Measurements from ENCODE around the gene COX4I2. TPM values are rescaled to one million over a fixed set of nuclear protein-coding genes. Genes with fewer than 3 reads are reported as not detected.

The COX4I2 gene
- total RNA-seq, 1 experiment from 2014 or later = not detected

- H2AFZ ChIP-seq (ENCODE audit: low read length) = no peak overlapping the region
- H3K27me3 ChIP-seq (ENCODE audit: low read length) = no peaks in the 10 kb centered on the region
- no peaks in the 10 kb centered on the region for H4K20me1 ChIP-seq (ENCODE audit: insufficient read depth, low read depth, low read length)
- H3K4me1 ChIP-seq (ENCODE audit: low read length) = no peaks in the 10 kb centered on the region
- H3K9me3 ChIP-seq (ENCODE audit: low read length) = no peaks in the 10 kb centered on the region
- no peaks in the 10 kb centered on the region for H3K36me3 ChIP-seq (ENCODE audit: insufficient read depth, low read length)
- DNase-seq = no peak
- no peaks in the 10 kb centered on the region for H3K9me2 ChIP-seq (replicated peaks; ENCODE audit: insufficient read depth, low read length)
- H3K4me2 ChIP-seq (ENCODE audit: low read depth, low read length, poor library complexity, severe bottlenecking) = no peak overlapping the region
- H3K4me3 ChIP-seq (ENCODE audit: low read length) = no peak overlapping the region
- H3K27ac ChIP-seq (ENCODE audit: low read length) = no peak overlapping the region
- H3K9ac ChIP-seq (ENCODE audit: low read length) = no peak overlapping the region
- no peaks in the 10 kb centered on the region for H3K79me2 ChIP-seq (ENCODE audit: low read length)
These were observed 40.8 kb upstream of the COX4I2 start for GRCh38 chr20:31596831-31597480.

GRCh38 chr20:31597481-31597855 is 40.2 kb upstream of the COX4I2 start:
- H3K4me2 ChIP-seq (ENCODE audit: low read depth, low read length, poor library complexity, severe bottlenecking) = no peak overlapping the region
- H3K9me3 ChIP-seq (ENCODE audit: low read length) = no peaks in the 10 kb centered on the region
- H4K20me1 ChIP-seq (ENCODE audit: insufficient read depth, low read depth, low read length) = no peaks in the 10 kb centered on the region
- H3K79me2 ChIP-seq (ENCODE audit: low read length) = no peaks in the 10 kb centered on the region
- H3K9me2 ChIP-seq (replicated peaks; ENCODE audit: insufficient read depth, low read length) = no peaks in the 10 kb centered on the region
- H3K4me3 ChIP-seq (ENCODE audit: low read length) = no peak overlapping the region
- H3K27me3 ChIP-seq (ENCODE audit: low read length) = no peaks in the 10 kb centered on the region
- H3K27ac ChIP-seq (ENCODE audit: low read length) = no peak overlapping the region
- no peak overlapping the region for H2AFZ ChIP-seq (ENCODE audit: low read length)
- H3K9ac ChIP-seq (ENCODE audit: low read length) = no peak overlapping the region
- no peak for DNase-seq
- H3K4me1 ChIP-seq (ENCODE audit: low read length) = no peaks in the 10 kb centered on the region
- H3K36me3 ChIP-seq (ENCODE audit: insufficient read depth, low read length) = no peaks in the 10 kb centered on the region

GRCh38 chr20:31602431-31602778 is 35.3 kb upstream of the COX4I2 start:
- no peak overlapping the region for H3K27ac ChIP-seq (ENCODE audit: low read length)
- no peak overlapping the region for H2AFZ ChIP-seq (ENCODE audit: low read length)
- H3K36me3 ChIP-seq (ENCODE audit: insufficient read depth, low read length) = no peaks in the 10 kb centered on the region
- no peak overlapping the region for H3K4me3 ChIP-seq (ENCODE audit: low read length)
- H3K9me3 ChIP-seq (ENCODE audit: low read length) = no peaks in the 10 kb centered on the region
- H4K20me1 ChIP-seq (ENCODE audit: insufficient read depth, low read depth, low read length) = no peaks in the 10 kb centered on the region; the same call in 1 of the 2 replicates
- no peak for DNase-seq
- H3K27me3 ChIP-seq (ENCODE audit: low read length) = no peaks in the 10 kb centered on the region
- H3K9me2 ChIP-seq (replicated peaks; ENCODE audit: insufficient read depth, low read length) = no peaks in the 10 kb centered on the region
- peaks cover 19% of the 10 kb centered on the region for H3K4me1 ChIP-seq (ENCODE audit: low read length)
- H3K9ac ChIP-seq (ENCODE audit: low read length) = no peak overlapping the region
- no peak overlapping the region for H3K4me2 ChIP-seq (ENCODE audit: low read depth, low read length, poor library complexity, severe bottlenecking)
- H3K79me2 ChIP-seq (ENCODE audit: low read length) = no peaks in the 10 kb centered on the region

GRCh38 chr20:31602779-31603441 is 34.8 kb upstream of the COX4I2 start:
- no peaks in the 10 kb centered on the region for H3K36me3 ChIP-seq (ENCODE audit: insufficient read depth, low read length)
- no peak overlapping the region for H2AFZ ChIP-seq (ENCODE audit: low read length)

GRCh38 chr20:31603822-31604566 is 33.7 kb upstream of the COX4I2 start:
- H2AFZ ChIP-seq (ENCODE audit: low read length) = peak overlapping the region; percentile 99; the same call in 1 of the 2 replicates
- no peak overlapping the region for H3K27ac ChIP-seq (ENCODE audit: low read length)
- H3K4me2 ChIP-seq (ENCODE audit: low read depth, low read length, poor library complexity, severe bottlenecking) = peak overlapping the region; percentile 98
- H3K9me3 ChIP-seq (ENCODE audit: low read length) = no peaks in the 10 kb centered on the region
- no peaks in the 10 kb centered on the region for H3K36me3 ChIP-seq (ENCODE audit: insufficient read depth, low read length)
- H3K9me2 ChIP-seq (replicated peaks; ENCODE audit: insufficient read depth, low read length) = no peaks in the 10 kb centered on the region
- peak overlapping the region; percentile 79 for H3K4me3 ChIP-seq (ENCODE audit: low read length)
- H3K27me3 ChIP-seq (ENCODE audit: low read length) = no peaks in the 10 kb centered on the region
- H3K9ac ChIP-seq (ENCODE audit: low read length) = peak overlapping the region; percentile 49
- H3K79me2 ChIP-seq (ENCODE audit: low read length) = no peaks in the 10 kb centered on the region
- H4K20me1 ChIP-seq (ENCODE audit: insufficient read depth, low read depth, low read length) = no peaks in the 10 kb centered on the region; the same call in 1 of the 2 replicates
- H3K4me1 ChIP-seq (ENCODE audit: low read length) = peaks cover 19% of the 10 kb centered on the region
- peak; percentile 86 for DNase-seq

More at GRCh38 chr20:31602779-31603441, 34.8 kb upstream of the COX4I2 start:
- Histone ChIP-seq H3K27ac (ENCODE audit: low read length) (no peak overlapping the region), H3K9me3 (ENCODE audit: low read length) (no peaks in the 10 kb centered on the region), H3K4me1 (ENCODE audit: low read length) (peaks cover 19% of the 10 kb centered on the region), H4K20me1 (ENCODE audit: insufficient read depth, low read depth, low read length) (no peaks in the 10 kb centered on the region; the same call in 1 of the 2 replicates), H3K9ac (ENCODE audit: low read length) (no peak overlapping the region), H3K79me2 (ENCODE audit: low read length) (no peaks in the 10 kb centered on the region), H3K4me3 (ENCODE audit: low read length) (no peak overlapping the region), H3K27me3 (ENCODE audit: low read length) (no peaks in the 10 kb centered on the region), H3K9me2 (replicated peaks; ENCODE audit: insufficient read depth, low read length) (no peaks in the 10 kb centered on the region), H3K4me2 (ENCODE audit: low read depth, low read length, poor library complexity, severe bottlenecking) (no peak overlapping the region)
- no peak for DNase-seq

GRCh38 chr20:31604567-31605030 is 33.1 kb upstream of the COX4I2 start:
- peak overlapping the region; percentile 99; the same call in 1 of the 2 replicates for H2AFZ ChIP-seq (ENCODE audit: low read length)
- no peak overlapping the region for H3K27ac ChIP-seq (ENCODE audit: low read length)
- H3K9ac ChIP-seq (ENCODE audit: low read length) = peak overlapping the region; percentile 49
- H3K4me2 ChIP-seq (ENCODE audit: low read depth, low read length, poor library complexity, severe bottlenecking) = peak overlapping the region; percentile 98
- DNase-seq = no peak
- no peaks in the 10 kb centered on the region; the same call in 1 of the 2 replicates for H4K20me1 ChIP-seq (ENCODE audit: insufficient read depth, low read depth, low read length)
- H3K4me1 ChIP-seq (ENCODE audit: low read length) = peaks cover 19% of the 10 kb centered on the region
- H3K27me3 ChIP-seq (ENCODE audit: low read length) = no peaks in the 10 kb centered on the region
- no peaks in the 10 kb centered on the region for H3K36me3 ChIP-seq (ENCODE audit: insufficient read depth, low read length)
- H3K79me2 ChIP-seq (ENCODE audit: low read length) = no peaks in the 10 kb centered on the region
- H3K4me3 ChIP-seq (ENCODE audit: low read length) = peak overlapping the region; percentile 79
- no peaks in the 10 kb centered on the region for H3K9me2 ChIP-seq (replicated peaks; ENCODE audit: insufficient read depth, low read length)
- H3K9me3 ChIP-seq (ENCODE audit: low read length) = no peaks in the 10 kb centered on the region

- H3K79me2 ChIP-seq (ENCODE audit: low read length) = no peaks in the 10 kb centered on the region
- peak within 1 kb of the TSS; percentile 99 for H2AFZ ChIP-seq (ENCODE audit: low read length)
- H3K4me1 ChIP-seq (ENCODE audit: low read length) = peaks cover 19% of the 10 kb centered on the region
- no peak within 1 kb of the TSS for H3K27ac ChIP-seq (ENCODE audit: low read length)
- no peaks in the 10 kb centered on the region for H3K9me2 ChIP-seq (replicated peaks; ENCODE audit: insufficient read depth, low read length)
- no peaks in the 10 kb centered on the region; the same call in 1 of the 2 replicates for H4K20me1 ChIP-seq (ENCODE audit: insufficient read depth, low read depth, low read length)
- peak; percentile 94 for DNase-seq
- H3K9ac ChIP-seq (ENCODE audit: low read length) = peak within 1 kb of the TSS; percentile 54
- no peaks in the 10 kb centered on the region for H3K27me3 ChIP-seq (ENCODE audit: low read length)
- H3K9me3 ChIP-seq (ENCODE audit: low read length) = no peaks in the 10 kb centered on the region
- H3K4me3 ChIP-seq (ENCODE audit: low read length) = peak within 1 kb of the TSS; percentile 79
- no peaks in the 10 kb centered on the region for H3K36me3 ChIP-seq (ENCODE audit: insufficient read depth, low read length)
- peak within 1 kb of the TSS; percentile 98 for H3K4me2 ChIP-seq (ENCODE audit: low read depth, low read length, poor library complexity, severe bottlenecking)
These were observed 32.4 kb upstream of the COX4I2 start, which contains the start of gene ID1 for GRCh38 chr20:31605031-31605901. Gene ID1, plus strand, starts transcription at chr20:31605289. Its CDS starts 99 bp downstream, at chr20:31605388.

Measured in Karpas-422 (cell line).